AG09319 (cell line): ENCODE measurements around the gene TBC1D22A.

Experiments used
- DNase-seq: peaks from one replicate; pipeline ENCODE4 v3.0.0-alpha.2; 2010; ENCODE audit warnings: low read depth; ENCODE audit errors: extremely low read depth
- CTCF ChIP-seq: IDR thresholded peaks from 2 replicates; pipeline ENCODE4 v1.5.1; 2011; ENCODE audit warnings: low read depth, mild to moderate bottlenecking, inconsistent platforms, low read length, moderate library complexity

The TBC1D22A gene

GRCh38 chr22:47098121-47098520, 335.7 kb downstream of the TBC1D22A start:
- DNase-seq = no peak
- TF ChIP-seq CTCF = no peak

GRCh38 chr22:47098554-47098953, 336.1 kb downstream of the TBC1D22A start:
- DNase-seq = no peak
- TF ChIP-seq CTCF = no peak

DNA sequence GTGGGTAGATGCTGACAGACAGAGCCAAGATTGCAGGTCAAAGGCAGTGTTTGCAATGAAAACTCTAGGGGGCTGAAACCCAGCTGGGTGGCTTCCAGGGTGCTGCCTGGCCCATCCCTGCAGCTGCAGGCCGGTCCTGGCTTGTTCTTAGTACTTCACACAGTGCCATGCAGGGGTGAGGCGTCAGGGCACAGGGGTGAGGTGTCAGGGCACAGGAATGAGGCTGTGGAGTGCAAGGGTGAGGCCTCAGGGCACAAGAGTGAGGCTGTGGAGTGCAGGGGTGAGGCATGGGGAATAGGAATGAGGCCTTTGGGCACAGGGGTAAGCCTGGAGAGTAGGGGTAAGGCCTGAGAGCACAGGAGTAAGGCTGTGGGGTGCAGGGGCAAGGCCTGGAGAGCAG, 337.6 kb downstream of the TBC1D22A start:
- no peak for TF ChIP-seq CTCF
- no peak for DNase-seq

DNA sequence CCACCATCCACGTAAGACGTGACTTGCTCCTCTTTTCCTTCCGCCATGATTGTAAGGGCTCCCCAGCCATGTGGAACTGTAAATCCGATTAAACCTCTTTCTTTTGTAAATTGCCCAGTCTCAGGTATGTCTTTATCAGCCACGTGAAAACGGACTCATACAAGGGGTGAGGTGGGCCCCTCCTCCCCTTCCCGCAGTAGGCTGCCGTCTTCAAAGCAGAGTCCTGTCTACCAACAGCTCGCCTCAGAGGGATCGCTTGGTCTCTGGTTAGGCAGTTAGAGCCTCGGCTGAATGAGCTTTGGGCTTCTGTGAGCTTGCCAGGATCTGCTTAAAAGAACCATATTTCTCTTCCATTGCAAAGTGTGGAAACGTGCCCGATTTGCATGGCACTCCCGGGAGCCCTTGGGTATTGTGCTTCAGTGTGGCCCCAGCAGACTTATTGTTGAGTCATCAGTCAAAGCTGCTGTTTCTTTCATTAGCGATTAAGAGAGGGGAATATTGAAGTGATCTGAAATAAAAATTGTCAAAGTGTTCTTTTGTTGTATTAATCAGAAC, 338.3 kb downstream of the TBC1D22A start:
- TF ChIP-seq CTCF = no peak
- no peak for DNase-seq

DNA sequence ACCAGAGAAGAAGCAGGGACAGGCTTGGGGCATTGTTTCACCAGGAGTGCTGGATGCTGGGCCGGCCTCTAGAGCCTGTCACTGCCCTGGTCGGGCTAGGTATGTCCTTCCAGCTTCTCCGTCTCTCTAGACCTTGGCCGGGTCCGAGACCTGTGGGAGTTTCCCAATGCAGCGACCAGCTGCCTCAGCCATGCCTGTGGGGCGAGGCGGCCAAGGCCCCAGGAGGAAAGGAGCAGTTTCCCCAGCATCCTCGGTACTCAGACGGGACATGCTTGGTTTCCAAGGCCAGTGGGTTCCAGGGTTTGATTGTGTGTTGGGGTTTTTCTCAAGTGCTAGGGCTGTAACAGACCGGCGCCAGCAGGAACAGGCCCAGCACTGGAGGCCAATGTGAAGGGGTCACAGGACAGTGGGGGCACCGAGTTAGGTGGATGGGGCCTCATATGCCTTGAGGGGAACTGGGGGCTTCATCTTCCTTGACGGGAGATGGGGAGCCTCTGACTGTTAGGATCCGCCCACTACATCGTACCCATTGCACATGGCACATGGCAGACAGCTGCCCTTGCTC, 339.0 kb downstream of the TBC1D22A start:
- no peak for TF ChIP-seq CTCF
- DNase-seq = no peak

GRCh38 chr22:47102081-47102480, 339.6 kb downstream of the TBC1D22A start:
- no peak for TF ChIP-seq CTCF
- DNase-seq = no peak

- no peak for DNase-seq
Observed at GRCh38 chr22:47102648-47103047, 340.2 kb downstream of the TBC1D22A start.

More at GRCh38 chr22:47102648-47103047, 340.2 kb downstream of the TBC1D22A start:
- no peak for TF ChIP-seq CTCF
